Measurements from ENCODE around the gene ABCG4.
"Not testable (repeated sequence)": the region's sequence is repeated elsewhere in the genome, so short reads cannot be mapped to it uniquely, and the experiment has no call there.

ABCG4 gene

GRCh38 chr11:119149018-119149785 lies at the start of gene ABCG4:
TSS of gene ABCG4 (plus strand) at chr11:119149052. CDS start at chr11:119149966, 914 bp downstream.
- DNase-seq (ENCODE audit: low read depth in 2 of 2): no peak

- DNase-seq (ENCODE audit: low read depth in 2 of 2): no peak
Measured at GRCh38 chr11:119099711-119100110, 49.1 kb upstream of the ABCG4 start.

DNA sequence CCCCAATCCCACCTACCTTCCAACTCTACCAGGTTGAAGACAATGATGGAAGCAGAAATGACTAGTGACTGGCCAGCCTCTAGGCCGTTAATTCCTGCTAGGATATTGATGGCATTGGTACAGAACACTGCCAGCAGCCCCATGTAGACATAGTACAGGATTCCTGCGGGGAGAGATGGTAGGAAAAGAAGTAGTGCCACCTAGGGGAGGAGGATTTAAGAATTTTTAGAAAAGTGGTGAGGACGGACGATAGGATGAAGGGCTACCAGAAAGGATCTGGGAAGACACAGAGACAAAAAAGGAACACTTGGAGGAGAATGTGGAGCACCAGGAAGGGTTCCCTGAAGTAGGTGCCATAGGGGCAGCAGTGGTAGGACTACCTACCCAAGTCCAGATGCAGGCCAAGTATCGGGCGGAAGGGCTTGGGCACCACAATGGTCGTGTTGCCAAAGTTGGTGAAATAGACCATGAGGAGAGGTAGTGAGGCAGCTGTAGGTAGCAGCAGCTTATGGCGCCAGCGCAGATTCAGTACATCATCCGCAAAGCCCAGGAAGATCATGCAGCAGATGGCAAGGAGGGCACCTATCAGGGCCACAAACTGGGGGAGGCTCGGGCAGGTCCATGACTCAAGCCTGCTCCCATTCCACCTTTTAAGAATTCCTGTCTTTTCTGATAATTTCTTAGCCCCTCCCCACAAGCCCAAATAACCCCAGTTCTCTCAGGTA lies 48.4 kb upstream of the ABCG4 start:
- DNase-seq (ENCODE audit: low read depth in 2 of 2): no peak

DNA sequence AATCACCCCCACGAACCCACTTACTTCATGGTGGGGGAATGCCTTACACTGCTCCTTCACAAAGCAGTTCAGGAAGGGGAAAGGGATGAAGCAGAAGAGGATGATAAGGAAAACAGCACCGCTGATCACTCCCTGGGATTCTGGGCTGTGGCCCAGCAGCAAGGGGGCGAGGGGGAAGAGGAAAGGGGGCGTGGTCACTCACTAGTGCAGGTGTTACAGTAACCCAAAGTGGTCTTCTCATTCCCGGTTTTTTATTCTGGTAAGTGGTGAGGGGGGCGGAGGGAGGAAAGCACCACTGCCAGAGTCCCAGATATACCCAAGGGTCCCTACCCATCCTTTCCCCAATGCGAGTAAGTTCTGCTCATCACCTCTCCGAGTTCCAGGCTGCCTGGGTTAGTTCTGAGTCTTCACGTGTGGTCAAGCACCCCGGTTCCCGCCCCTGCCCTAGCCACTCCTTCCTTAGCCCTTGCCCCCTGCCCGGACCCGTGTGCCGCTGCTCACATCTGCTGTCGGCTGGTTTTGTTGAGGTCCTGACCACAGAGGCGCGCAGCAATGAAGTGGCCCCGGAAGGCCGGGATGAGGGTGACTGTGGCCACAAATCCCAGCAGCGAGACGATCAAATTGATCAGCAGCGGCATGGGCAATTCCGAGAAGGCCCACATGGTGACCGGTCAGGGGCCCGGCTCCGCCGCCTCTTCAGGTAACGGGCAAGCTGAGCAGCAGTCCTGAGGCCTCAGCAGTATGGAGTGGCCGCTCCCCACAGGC lies 47.7 kb upstream of the ABCG4 start:
- no peak for DNase-seq (ENCODE audit: low read depth in 2 of 2)

GRCh38 chr11:119101759-119102423 lies 47.0 kb upstream of the ABCG4 start, which contains the start of gene DPAGT1:
TSS of gene DPAGT1 (minus strand) at chr11:119101853. CDS start at chr11:119101655, 198 bp downstream.
- peak; percentile 76 to 82 for DNase-seq (ENCODE audit: low read depth in 2 of 2)

DNA sequence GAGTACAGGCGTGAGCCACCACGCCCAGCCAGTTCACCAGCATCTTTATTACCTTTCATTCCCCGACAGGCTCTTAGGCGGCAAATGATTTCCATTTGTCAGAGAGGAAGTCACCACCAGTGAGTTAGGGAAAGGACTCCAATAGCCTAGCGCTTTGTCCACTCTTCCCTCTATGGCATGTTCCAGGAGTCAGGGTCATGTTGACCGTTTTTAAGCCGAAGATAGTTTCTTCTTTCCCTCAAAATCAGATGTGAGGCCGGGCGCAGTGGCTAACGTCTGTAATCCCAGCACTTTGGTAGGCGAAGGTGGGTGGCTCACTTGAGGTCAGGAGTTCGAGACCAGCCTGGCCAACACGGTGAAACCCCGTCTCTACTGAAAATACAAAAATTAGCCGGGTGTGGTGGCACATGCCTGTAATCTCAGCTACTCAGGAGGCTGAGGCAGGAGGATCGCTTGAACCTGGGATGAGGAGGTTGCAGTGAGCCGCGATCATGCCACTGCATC lies 45.6 kb upstream of the ABCG4 start:
- DNase-seq (ENCODE audit: low read depth in 2 of 2): not testable (repeated sequence)

DNA sequence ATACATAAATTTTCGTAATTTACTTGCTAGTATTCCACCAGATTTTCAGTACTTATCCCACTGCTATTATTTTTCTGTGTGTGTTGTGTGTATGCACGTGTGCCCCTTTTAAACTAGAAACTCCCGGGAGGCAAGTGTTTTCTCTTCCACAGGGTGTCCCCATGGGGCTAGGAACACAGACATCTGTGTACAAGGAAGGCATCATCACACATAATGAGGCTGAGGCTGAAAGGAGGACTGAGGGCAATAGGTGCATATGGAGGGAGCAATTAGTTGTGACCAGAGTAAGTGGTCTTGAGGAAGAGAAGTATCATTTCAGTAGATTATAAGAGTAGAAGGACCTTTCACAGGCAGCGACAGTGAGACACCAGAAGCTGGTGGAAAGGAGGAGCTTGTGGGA lies 45.1 kb upstream of the ABCG4 start:
- no peak for DNase-seq (ENCODE audit: low read depth in 2 of 2)

DNA sequence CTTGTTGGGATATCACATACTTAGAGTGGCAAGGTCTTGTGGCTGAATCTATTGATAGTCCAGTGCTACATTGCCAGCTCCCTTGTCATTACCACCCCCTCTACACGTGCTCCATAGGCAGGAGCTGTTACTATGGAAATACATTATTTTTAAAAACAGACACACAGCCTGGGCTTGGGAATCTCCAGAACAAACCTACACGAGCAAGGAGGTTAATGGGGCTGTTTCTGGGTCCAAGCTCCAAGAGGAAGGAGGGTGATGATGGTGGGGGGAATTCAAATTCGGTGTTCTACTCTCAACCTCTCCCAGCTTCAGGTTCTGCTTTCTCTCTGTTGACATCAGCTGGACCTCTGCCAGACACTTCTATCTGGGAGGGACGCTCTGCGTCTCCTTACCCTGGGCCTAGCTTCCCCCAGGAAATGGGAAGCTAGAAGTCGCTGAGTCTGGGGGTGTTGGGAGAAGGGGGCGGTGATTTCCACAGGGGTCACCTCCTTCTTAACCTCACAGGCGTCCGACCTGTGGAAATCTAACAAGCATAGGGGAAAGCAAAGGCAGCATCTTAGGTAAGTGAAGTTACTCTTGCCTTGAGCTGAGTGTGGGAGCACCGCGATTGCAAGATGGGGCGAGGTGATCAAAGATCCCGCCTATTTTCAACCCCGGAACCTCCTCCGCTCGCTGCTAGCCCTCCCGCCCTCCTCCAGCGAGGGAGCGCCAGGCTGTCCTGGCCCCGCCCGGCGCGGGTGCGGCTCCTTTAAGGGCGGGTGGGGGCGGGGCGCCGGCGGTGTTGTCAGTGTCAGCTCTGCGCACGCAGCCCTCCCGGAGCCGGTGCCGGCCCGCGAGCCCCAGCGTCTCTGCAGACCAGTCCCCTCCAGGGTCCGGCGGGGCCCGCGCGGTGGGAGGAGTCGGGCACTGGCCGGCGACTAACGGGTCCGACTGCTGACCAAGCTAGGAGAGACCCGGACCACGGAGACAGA lies 42.0 kb upstream of the ABCG4 start, which contains the start of gene C2CD2L:
TSS of gene C2CD2L (plus strand) at position 781 of the 974 bp plus-strand sequence. CDS start 398 bp downstream, outside the sequence.
- DNase-seq (ENCODE audit: low read depth in 2 of 2): peak; percentile 78 to 86

- DNase-seq (ENCODE audit: low read depth in 2 of 2): no peak
Measured at GRCh38 chr11:119107538-119108145, 41.2 kb upstream of the ABCG4 start.

DNA sequence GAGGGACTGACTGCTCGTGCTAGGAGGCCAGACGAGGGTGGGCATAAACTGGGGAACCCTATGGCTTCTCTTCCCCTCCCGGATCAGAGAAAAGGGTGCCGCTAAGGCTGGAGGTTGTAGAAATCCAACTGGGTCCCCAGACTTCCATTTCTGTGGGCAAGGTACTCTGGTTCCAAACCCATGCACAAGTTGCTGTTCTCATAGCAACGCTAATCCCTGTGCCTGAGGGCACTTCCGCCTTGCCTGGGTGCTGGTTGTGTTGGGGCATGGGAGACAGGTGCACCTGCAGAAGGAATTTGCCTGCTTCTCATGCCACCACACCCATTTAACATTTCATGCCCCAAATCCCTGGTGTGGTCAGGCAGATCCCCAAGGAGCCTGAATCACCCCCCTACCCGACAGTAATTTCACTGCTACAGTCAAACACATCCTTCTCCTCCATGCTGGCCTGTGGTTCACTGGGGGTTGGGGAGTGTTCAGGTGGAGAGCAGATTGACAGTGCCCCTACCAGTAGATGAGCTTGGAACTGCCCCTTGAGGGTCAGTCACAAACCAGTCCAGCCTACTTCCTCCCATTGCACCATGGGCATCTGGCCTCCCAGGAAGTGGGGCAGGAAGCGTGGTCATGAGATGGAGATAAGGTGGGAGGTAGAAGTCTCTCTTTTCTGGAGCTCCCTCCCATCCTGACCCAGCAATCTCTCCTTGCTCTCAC lies 40.6 kb upstream of the ABCG4 start:
- no peak for DNase-seq (ENCODE audit: low read depth in 2 of 2)

GRCh38 chr11:119108857-119109221 lies 40.0 kb upstream of the ABCG4 start:
- DNase-seq (ENCODE audit: low read depth in 2 of 2): no peak

- DNase-seq (ENCODE audit: low read depth in 2 of 2): no peak
Measured at GRCh38 chr11:119109843-119110242, 39.0 kb upstream of the ABCG4 start.

DNA sequence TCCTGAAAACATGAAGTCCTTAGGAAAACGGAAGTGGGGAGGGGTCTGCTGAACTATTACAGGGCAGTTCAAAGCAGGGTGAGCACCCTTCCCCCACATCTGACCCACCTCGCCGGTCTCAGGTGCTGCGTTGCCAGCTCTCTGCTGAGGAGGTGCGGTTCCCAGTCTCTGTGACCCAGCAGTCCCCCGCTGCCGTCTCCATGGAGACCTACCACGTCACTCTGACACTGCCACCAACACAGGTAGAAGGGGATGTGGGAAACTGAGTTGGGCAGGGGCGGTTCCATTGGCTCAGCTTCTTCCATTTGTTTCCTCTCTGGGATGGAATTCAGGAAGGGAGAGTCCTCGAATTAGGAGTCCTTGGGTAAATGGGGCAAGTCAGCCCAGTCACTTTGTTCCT lies 38.4 kb upstream of the ABCG4 start:
- no peak for DNase-seq (ENCODE audit: low read depth in 2 of 2)

DNA sequence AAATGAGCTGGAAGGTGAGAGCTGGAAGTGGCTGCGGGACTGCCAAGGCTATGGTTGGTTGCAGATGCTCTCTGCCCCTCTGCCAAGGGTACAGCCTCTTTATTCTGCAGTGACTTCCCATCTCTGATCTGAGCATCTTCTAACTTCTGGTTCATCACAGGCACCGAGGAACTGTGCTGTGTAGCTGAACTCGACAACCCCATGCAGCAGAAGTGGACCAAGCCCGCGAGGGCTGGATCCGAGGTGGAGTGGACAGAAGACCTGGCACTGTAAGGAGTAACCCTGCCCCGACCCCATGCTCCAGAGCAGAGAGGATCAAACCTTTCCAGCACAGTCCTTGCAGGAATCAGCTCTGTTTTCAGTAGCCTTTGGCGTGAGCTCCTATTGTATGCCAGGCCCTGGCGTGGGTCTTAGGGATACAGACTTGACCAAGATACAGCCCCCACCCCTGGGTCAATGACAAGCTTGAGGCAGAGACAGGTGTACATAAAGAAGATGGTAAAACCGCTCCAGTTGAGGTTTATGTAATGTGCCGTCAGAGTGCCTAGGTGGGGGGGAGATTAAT lies 37.4 kb upstream of the ABCG4 start:
- DNase-seq (ENCODE audit: low read depth in 2 of 2): no peak

- DNase-seq (ENCODE audit: low read depth in 2 of 2): no peak
Measured at GRCh38 chr11:119112314-119113020, 36.4 kb upstream of the ABCG4 start.

DNA sequence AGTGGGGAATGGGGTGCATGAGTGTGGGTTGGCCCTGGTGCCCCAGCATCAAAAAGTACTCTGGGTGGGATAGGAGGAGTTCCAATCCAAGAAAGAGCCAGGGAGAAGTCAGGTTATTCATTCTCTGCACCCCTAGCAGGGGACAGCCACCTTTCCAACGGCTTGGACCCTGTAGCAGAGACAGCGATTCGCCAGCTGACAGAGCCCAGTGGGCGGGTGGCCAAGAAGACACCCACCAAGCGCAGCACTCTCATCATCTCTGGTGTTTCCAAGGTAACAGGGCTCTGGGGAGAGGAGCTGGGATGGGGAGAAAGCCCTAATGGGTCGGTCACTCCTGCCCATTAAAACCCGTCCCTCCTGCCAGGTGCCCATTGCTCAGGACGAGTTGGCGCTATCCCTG lies 35.1 kb upstream of the ABCG4 start:
- DNase-seq (ENCODE audit: low read depth in 2 of 2): no peak

GRCh38 chr11:119114351-119114750 lies 34.5 kb upstream of the ABCG4 start:
- DNase-seq (ENCODE audit: low read depth in 2 of 2): no peak
